ENCODE data around the gene POLR2J.
"Not testable (repeated sequence)": the region's sequence is repeated elsewhere in the genome, so short reads cannot be mapped to it uniquely, and the experiment has no call there.

POLR2J gene

GRCh38 chr7:102494473-102495149 is 15.9 kb upstream of the POLR2J start:
- not testable (repeated sequence) for DNase-seq (ENCODE audit: low read depth)

DNA sequence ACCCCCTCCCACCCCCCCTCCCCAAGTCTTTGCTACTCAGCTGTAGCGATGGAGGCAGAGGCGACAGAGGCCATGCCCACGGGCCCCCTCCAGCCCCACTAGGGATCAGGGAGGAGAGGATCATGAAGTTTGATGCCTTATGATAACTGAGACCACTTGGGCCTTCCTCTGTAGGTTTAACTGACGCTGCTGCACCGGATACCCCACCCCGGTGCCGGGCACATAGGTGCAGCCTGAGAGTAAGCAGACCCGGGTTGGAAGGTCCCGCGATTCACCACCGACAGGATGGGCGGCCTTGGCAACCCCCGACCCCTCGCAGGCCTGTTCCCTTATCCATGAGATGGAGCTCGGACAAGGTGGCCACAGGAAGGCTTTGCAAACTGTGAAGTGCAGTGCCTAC is 15.3 kb upstream of the POLR2J start:
- DNase-seq (ENCODE audit: low read depth) = not testable (repeated sequence)

- DNase-seq (ENCODE audit: low read depth) = not testable (repeated sequence)
Measured at GRCh38 chr7:102493220-102493935, 14.7 kb upstream of the POLR2J start.

DNA sequence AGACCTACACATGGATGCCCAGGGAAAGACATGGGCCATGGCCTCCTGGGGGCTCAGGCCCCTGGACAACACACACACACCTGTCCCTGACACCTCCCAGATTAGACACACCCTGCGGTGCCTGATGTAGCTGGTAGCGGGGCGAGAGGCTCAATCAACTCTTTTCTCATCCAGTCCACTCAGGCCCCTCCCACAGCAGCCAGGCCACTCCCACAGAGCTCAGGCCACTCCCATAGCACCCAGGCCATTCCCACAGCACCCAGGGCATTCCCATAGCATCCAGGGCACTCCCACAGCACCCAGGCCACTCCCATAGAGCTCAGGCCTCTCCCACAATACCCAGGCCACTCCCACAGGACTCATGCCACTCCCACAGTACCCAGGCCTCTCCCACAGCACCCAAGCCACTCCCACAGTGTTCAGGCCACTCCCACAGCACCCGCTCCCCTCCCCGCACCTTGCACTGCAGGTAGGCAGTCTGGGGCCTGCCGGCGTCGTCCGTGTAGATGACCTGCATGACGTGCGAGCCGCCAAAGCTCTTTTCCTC is 11.9 kb upstream of the POLR2J start:
- not testable (repeated sequence) for DNase-seq (ENCODE audit: low read depth)

GRCh38 chr7:102484317-102484716 is 5.6 kb upstream of the POLR2J start:
- DNase-seq (ENCODE audit: low read depth) = not testable (repeated sequence)

DNA sequence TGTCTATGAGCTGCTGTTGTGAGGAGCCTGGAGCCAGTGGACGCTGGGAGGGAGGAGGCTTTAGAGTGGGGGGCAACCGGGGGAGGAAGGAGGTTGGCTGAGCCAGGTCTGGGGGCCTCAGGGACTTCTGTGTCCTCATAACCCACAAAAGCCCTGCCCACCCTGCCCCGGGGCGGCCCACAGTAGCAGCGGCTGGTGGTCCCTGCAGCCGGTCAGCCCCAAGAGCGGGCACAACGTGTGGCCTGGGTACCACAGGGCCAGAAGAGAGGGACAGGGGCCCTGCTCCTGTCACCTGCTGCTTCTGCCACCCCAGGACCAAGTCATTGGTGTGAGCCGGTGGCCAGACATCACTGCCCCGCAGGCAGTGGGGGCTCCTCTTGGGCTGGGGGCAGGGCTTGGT is 3.2 kb upstream of the POLR2J start:
- DNase-seq (ENCODE audit: low read depth) = not testable (repeated sequence)

DNA sequence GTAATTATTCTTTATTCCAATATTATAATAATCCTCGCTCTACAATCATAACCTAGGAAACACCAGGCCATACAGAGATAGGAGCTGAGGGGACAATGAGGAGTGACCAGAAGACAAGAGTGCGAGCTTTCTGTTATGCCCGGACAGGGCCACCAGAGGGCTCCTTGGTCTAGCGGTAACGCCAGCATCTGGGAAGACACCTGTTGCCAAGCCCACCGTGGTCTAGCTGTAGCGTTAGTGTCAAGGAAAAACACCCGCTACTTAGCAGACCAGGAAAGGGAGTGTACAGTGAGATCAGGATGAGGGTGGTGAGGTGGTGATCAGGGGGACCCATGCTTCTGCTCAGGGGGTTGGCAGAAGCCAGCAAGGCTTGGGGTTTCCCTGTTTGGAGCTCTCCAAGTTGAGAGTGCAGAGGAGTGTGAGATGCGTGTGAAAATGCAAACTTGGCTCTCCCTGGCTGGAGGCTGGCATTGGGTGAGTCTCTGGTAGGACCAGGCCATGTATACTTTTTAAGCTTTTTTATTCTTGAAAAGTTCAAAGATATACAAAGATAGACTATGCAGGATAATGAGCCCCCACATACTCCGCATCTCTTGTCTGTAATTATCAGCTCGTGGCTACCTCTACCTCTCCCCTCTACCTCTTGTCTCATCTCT is 1.4 kb upstream of the POLR2J start:
- not testable (repeated sequence) for DNase-seq (ENCODE audit: low read depth)

DNA sequence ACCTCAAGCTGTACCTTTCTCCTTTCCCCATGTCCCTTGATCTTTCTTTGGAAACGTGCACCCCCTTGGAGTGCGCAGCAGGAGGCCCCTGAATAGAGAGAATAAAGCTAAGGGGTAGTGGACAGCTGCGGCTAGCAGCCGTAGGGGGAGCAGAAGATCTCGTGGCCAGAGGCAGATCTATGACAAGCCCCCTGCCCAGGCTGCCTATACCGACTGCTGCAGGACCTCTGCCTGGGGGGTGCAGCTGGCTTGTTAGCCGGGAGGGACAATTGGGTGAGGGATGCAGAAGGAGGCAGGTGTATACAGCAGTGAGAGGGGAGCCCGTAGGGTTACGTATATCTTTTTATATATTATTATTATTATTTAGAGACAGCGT is 475 bp upstream of the POLR2J start:
- not testable (repeated sequence) for DNase-seq (ENCODE audit: low read depth)

GRCh38 chr7:102474736-102475435 is 3.8 kb downstream of the POLR2J start:
- not testable (repeated sequence) for DNase-seq (ENCODE audit: low read depth)

DNA sequence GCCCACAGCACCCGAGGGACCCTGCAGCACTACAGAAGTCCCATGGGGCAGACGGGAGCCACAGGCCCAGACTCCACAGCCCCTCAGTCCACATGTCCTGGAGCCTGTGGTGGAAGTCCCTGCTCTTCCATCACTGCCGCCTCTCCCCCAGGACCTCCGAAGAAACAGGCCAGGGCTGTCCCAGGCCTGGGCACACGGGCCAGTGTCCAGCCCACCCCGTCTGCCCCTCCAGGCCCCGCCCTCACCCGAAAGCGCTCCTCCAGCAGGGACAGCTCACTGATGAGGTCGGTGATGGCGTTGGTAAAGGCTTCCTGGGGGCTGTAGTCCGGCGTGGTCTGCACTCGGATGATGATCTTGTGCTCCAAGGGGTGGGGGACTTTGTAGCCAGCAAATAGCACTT is 4.6 kb downstream of the POLR2J start:
- not testable (repeated sequence) for DNase-seq (ENCODE audit: low read depth)

- DNase-seq (ENCODE audit: low read depth) = no peak
Measured at GRCh38 chr7:102473271-102473991, 5.3 kb downstream of the POLR2J start.

GRCh38 chr7:102472126-102473041 is 6.3 kb downstream of the POLR2J start:
- DNase-seq (ENCODE audit: low read depth) = no peak

GRCh38 chr7:102471791-102472125 is 7.0 kb downstream of the POLR2J start:
- DNase-seq (ENCODE audit: low read depth) = no peak

DNA sequence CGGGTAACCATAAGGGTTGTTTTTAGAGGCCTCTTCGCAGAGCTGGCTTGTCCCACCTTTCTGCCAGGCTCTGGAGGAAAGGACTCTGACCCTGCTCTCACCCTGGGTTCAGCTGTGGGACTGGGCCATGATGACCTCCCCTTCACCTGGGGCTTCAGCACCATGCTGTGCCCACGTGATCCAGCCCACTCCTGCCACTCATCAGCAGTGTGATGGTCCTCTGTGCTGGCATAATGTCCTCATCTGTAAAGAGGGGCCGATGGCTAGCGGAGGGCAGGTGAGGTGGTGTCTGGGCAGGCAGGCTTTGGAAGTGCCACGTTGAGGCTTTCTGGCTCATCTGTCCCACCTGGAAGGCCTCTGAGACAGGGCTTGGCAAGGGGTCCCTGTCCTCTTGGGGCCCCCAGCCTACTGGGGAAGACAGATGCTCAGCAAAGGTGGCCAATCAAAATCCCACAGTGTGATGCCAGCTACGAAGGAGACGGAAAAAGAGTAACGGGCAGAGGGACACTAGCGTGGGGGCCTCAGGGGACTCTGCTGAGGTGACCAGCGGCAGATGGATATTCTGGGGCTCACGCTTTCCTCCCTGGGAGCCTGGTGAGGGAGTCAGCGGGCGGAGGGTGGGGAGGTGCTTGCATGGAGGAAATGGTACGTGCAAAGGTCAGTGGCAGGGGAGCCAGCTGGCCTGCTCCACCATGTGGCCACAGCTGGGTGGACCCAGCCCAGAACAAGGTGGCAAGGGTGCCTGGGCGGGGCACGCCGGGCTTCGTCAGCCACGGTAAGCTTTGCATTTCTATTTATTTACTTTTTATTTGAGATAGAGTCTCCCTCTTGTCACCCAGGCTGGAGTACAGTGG is 8.5 kb downstream of the POLR2J start:
- no peak for DNase-seq (ENCODE audit: low read depth)

- no peak for DNase-seq (ENCODE audit: low read depth)
Measured at GRCh38 chr7:102469351-102469971, 9.3 kb downstream of the POLR2J start.

DNA sequence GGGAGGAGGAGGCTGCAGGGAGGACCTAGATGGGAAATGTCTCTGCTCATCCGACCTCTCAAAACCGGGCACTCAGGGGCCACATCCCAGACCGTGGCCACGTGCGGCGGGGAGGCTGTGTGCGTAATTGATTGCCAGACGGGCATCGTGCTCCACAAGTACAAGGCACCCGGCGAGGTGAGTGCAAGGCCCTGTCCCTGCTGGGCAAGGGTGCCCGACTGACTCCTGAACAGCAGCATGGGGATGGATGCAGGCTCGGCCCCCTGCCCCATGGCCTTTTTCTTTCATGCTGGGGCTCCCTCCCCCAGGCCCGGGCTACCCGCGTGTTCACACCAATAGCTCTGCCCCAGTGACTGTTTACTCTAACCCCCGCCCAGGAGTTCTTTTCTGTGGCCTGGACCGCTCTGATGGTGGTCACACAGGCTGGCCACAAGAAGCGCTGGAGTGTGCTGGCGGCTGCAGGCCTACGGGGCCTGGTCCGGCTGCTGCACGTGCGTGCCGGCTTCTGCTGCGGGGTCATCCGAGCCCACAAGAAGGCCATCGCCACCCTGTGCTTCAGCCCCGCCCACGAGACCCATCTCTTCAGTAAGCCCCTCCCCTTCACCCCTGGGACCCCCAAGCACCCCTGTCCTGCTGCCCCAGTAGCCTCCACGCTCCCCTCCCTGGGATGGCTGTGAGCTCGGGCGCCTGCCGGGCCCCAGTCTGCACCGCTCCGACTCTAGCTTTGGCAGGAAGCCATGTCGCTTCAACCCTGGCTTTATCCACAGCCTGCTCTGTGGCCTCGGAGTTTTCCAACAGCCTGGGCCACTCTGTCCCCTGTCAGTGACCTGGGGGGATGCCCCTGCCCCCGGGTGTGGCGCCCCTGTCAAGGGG is 10.0 kb downstream of the POLR2J start:
- no peak for DNase-seq (ENCODE audit: low read depth)

GRCh38 chr7:102467581-102468477 is 10.9 kb downstream of the POLR2J start:
- DNase-seq (ENCODE audit: low read depth) = no peak

All from amniotic epithelial cell (primary cell).